ENCODE results near the gene SLC39A3.

Gene SLC39A3

GRCh38 chr19:2764945-2765344, 25.1 kb upstream of the SLC39A3 start:
- H3K4me3 ChIP-seq (ENCODE audit: low read length), result no peak overlapping the region
- no peaks in the 10 kb centered on the region for H3K27me3 ChIP-seq (ENCODE audit: control insufficient read depth, low read length)
- H3K27ac ChIP-seq (ENCODE audit: low read depth, low read length), result no peak overlapping the region
- H4K20me1 ChIP-seq (ENCODE audit: control insufficient read depth, insufficient read depth, low read depth, low read length), result no peaks in the 10 kb centered on the region
- peaks cover 24% of the 10 kb centered on the region for H3K79me2 ChIP-seq (ENCODE audit: control insufficient read depth, low read length)
- H3F3A ChIP-seq (ENCODE audit: control insufficient read depth, insufficient read depth), result no peaks in the 10 kb centered on the region
- H3K9me3 ChIP-seq (ENCODE audit: control insufficient read depth, insufficient read depth, low read length), result no peaks in the 10 kb centered on the region
- no peaks in the 10 kb centered on the region for H3K4me1 ChIP-seq (ENCODE audit: control insufficient read depth, low read length)
- no peak for TF ChIP-seq EZH2phosphoT487 (IDR thresholded peaks at IDR 0.05; ENCODE audit: borderline replicate concordance, low read length)
- TF ChIP-seq, protein P1, sequence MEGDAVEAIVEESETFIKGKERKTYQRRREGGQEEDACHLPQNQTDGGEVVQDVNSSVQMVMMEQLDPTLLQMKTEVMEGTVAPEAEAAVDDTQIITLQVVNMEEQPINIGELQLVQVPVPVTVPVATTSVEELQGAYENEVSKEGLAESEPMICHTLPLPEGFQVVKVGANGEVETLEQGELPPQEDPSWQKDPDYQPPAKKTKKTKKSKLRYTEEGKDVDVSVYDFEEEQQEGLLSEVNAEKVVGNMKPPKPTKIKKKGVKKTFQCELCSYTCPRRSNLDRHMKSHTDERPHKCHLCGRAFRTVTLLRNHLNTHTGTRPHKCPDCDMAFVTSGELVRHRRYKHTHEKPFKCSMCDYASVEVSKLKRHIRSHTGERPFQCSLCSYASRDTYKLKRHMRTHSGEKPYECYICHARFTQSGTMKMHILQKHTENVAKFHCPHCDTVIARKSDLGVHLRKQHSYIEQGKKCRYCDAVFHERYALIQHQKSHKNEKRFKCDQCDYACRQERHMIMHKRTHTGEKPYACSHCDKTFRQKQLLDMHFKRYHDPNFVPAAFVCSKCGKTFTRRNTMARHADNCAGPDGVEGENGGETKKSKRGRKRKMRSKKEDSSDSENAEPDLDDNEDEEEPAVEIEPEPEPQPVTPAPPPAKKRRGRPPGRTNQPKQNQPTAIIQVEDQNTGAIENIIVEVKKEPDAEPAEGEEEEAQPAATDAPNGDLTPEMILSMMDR (IDR thresholded peaks at IDR 0.05; ENCODE audit: low read depth, low read length, poor library complexity, severe bottlenecking), result no peak
- H3K36me3 ChIP-seq (ENCODE audit: control insufficient read depth, low read length), result peaks cover 83% of the 10 kb centered on the region
- H3K4me2 ChIP-seq (ENCODE audit: low read length), result no peak overlapping the region
- no peaks in the 10 kb centered on the region for H3K9me2 ChIP-seq (replicated peaks; ENCODE audit: control insufficient read depth, low read length)

DNA sequence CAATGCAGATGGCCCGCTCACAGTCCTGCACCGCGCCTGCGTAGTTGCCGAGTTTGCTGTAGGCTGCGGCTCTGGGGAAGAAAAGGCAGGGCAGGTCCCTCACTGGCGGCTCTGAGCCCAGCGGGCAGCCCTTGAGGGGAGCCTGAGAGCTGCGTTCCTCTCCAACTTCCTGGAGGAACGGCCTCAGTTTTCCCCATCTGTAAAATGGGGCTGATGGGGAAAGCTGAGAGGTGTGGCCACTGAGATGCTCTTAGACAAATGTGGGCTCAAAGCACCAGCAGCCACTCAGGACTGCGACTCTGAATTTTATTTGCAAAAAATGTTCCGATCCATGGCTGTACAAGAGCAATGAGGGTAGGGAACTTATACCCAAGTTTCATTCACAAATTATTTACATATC, 23.9 kb upstream of the SLC39A3 start:
- Histone ChIP-seq H3K9me2 (replicated peaks; ENCODE audit: control insufficient read depth, low read length) (no peaks in the 10 kb centered on the region), H3K4me1 (ENCODE audit: control insufficient read depth, low read length) (no peaks in the 10 kb centered on the region), H3K36me3 (ENCODE audit: control insufficient read depth, low read length) (peaks cover 82% of the 10 kb centered on the region), H3F3A (ENCODE audit: control insufficient read depth, insufficient read depth) (no peaks in the 10 kb centered on the region), H3K4me3 (ENCODE audit: low read length) (no peak overlapping the region), H4K20me1 (ENCODE audit: control insufficient read depth, insufficient read depth, low read depth, low read length) (no peaks in the 10 kb centered on the region), H3K79me2 (ENCODE audit: control insufficient read depth, low read length) (peaks cover 12% of the 10 kb centered on the region), H3K9me3 (ENCODE audit: control insufficient read depth, insufficient read depth, low read length) (no peaks in the 10 kb centered on the region), H3K4me2 (ENCODE audit: low read length) (no peak overlapping the region), H3K27ac (ENCODE audit: low read depth, low read length) (no peak overlapping the region), H3K27me3 (ENCODE audit: control insufficient read depth, low read length) (no peaks in the 10 kb centered on the region)
- TF ChIP-seq, protein P1 (IDR thresholded peaks at IDR 0.05; ENCODE audit: low read depth, low read length, poor library complexity, severe bottlenecking), result no peak
- no peak for TF ChIP-seq EZH2phosphoT487 (IDR thresholded peaks at IDR 0.05; ENCODE audit: borderline replicate concordance, low read length)

GRCh38 chr19:2762783-2763496, 23.1 kb upstream of the SLC39A3 start:
- Histone ChIP-seq H3K27me3 (ENCODE audit: control insufficient read depth, low read length) (no peaks in the 10 kb centered on the region), H3K4me3 (ENCODE audit: low read length) (no peak overlapping the region), H3K27ac (ENCODE audit: low read depth, low read length) (no peak overlapping the region), H3K9me2 (replicated peaks; ENCODE audit: control insufficient read depth, low read length) (no peaks in the 10 kb centered on the region), H3F3A (ENCODE audit: control insufficient read depth, insufficient read depth) (no peaks in the 10 kb centered on the region), H4K20me1 (ENCODE audit: control insufficient read depth, insufficient read depth, low read depth, low read length) (no peaks in the 10 kb centered on the region), H3K9me3 (ENCODE audit: control insufficient read depth, insufficient read depth, low read length) (no peaks in the 10 kb centered on the region), H3K4me2 (ENCODE audit: low read length) (no peak overlapping the region), H3K79me2 (ENCODE audit: control insufficient read depth, low read length) (peaks cover 4% of the 10 kb centered on the region), H3K36me3 (ENCODE audit: control insufficient read depth, low read length) (peaks cover 81% of the 10 kb centered on the region), H3K4me1 (ENCODE audit: control insufficient read depth, low read length) (no peaks in the 10 kb centered on the region)
- TF ChIP-seq, protein P1 (IDR thresholded peaks at IDR 0.05; ENCODE audit: low read depth, low read length, poor library complexity, severe bottlenecking), result no peak
- no peak for TF ChIP-seq EZH2phosphoT487 (IDR thresholded peaks at IDR 0.05; ENCODE audit: borderline replicate concordance, low read length)

Measured in DOHH2 (cell line).